Measurements from ENCODE around the gene WBP2.

DNA sequence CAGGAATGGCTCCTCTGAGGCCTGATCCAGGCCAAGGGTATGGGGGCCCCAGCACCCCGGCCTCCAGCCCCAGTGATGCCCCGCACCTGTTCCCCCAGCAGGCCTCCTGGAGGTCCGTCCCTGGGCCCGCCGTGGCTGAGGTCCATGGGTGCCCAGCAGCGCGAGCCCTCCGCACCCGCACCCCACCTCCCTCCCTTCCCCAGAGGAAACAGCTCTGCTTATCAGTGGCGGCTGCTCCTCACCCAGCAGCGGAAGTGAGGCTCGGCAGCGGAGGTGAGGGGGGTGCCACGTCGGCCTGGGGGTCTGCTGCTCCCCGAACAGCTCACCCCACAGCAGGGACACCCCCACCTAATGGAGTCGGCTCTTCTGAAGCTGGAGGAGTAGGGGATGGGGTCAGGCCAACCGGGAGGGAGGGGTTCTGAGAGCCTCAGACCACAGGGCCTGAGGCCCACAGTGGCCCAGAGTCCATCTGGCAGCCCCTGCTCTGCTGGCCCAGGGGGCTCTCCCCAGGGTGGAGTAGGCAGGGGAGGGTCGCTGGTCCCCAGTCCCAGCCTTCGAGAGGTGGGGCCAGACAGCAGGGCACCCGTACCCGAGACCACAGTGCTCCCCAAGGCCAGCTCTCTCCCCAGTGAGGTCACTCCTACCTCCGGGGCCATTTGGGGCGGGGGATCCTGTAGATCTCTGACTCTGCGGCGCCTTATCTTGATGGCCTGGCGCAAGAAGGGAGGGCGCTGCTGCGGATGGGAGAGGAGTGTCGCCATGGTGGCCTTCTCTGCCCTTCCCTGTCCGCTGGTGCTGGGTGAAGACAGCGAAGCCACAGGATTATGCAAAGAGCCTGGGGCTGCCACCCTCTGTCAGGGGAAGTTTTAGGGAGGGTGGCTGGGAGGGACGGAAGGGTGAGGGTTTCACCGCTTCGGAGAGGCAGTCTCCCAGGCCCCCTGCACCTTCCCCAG is 11.3 kb downstream of the WBP2 start, which contains the start of gene UNC13D:
- TF ChIP-seq CTCF (IDR thresholded peaks at IDR 0.05) (no peak), POLR2A (IDR thresholded peaks at IDR 0.05) (no peak)

Data from thyroid gland (tissue), 4 donors.